K562 (cell line): Measurements from ENCODE around the gene PRC1. TPM values are rescaled to one million over a fixed set of nuclear protein-coding genes. Genes with fewer than 3 reads are reported as not detected.

Experiments used
- ATAC-seq: fragments of 200-7000 bp; cut with Tn5 transposase; 3 replicates; pipeline ENCODE4 v1.9.1; 2020; ENCODE audit warnings: moderate library complexity
- BruUV-seq: library from RNA; stranded (reverse); fragments of 400-500 nt; replicated peaks from 2 replicates; lab custom pipeline; 2021; lab: Mats Ljungman, UMichigan
- CTCF ChIA-PET: fragments of 300-600 bp; formaldehyde crosslinking; extraction: SDS; loops from one replicate; lab custom pipeline; 2021; ENCODE audit warnings: low intra/inter-chr PET ratio; lab: Yijun Ruan, JAX
- POLR2A ChIA-PET: fragments of 300-600, 350-650 bp; sonication (Branson Sonifier 250); formaldehyde crosslinking; extraction: SDS; loops from one replicate; lab custom pipeline; 2021; ENCODE audit warnings: antibody characterized with exemption, inconsistent platforms; lab: Yijun Ruan, JAX
- DNase-seq, 4 experiments: peaks; one replicate each; pipeline versions ENCODE4 v3.0.0 to v3.0.0-alpha.2; 2011 to 2018; ENCODE audit warnings: low spot score in 3 of 4, mixed read lengths in 3 of 4; ENCODE audit errors: extremely low read depth in 1 of 4
- FAIRE-seq: peaks from 2 replicates; lab custom pipeline; 2011; peaks lifted over from hg19 to GRCh38; lab: Jason Lieb, UNC
- H2AFZ ChIP-seq: 2 replicates; pipeline ENCODE4 v1.6.0; 2011; ENCODE audit warnings: low read depth, low read length, control low read depth, inconsistent platforms
- H3K27ac ChIP-seq: fragments of 200-600 bp; 3 replicates; pipeline ENCODE4 v1.8.0; 2011; ENCODE audit warnings: low read depth, mild to moderate bottlenecking, control low read depth, inconsistent platforms, low read length, moderate library complexity, mixed read lengths; ENCODE audit errors: extremely low read depth
- H3K27me3 ChIP-seq, 2 experiments: fragments of 300-600 bp in 1 of 2; 2 replicates in 1 of 2; 3 replicates in 1 of 2; pipeline versions ENCODE4 v1.6.0 to v1.8.0; 2011; ENCODE audit warnings: inconsistent platforms in 2 of 2, low read length in 2 of 2, mild to moderate bottlenecking in 1 of 2, mixed read lengths in 1 of 2, moderate library complexity in 1 of 2; ENCODE audit not compliant: control insufficient read depth in 2 of 2, insufficient read depth in 2 of 2
- H3K36me3 ChIP-seq: fragments of 300-600 bp; 3 replicates; pipeline ENCODE4 v1.8.0; 2011; ENCODE audit warnings: mild to moderate bottlenecking, low read length, inconsistent platforms; ENCODE audit not compliant: control insufficient read depth, insufficient read depth
- H3K4me1 ChIP-seq, 2 experiments: fragments of 200-600 bp in 1 of 2; replicated peaks in 1 of 2; 2 replicates in 1 of 2; 3 replicates in 1 of 2; pipeline versions ENCODE4 v1.5.1 to v1.8.0; 2011; ENCODE audit warnings: inconsistent platforms in 2 of 2, low read length in 2 of 2, mild to moderate bottlenecking in 1 of 2, mixed read lengths in 1 of 2, moderate library complexity in 1 of 2; ENCODE audit not compliant: control insufficient read depth in 2 of 2, insufficient read depth in 2 of 2
- H3K4me2 ChIP-seq: 2 replicates; pipeline ENCODE4 v1.6.1; 2011; ENCODE audit warnings: low read length, control low read depth, inconsistent platforms, mixed read lengths; ENCODE audit not compliant: insufficient read depth
- H3K4me3 ChIP-seq: fragments of 200-600 bp; sonication (generic), shearing (Covaris generic); 2 replicates; pipeline ENCODE4 v1.5.1; 2016; ENCODE audit warnings: control low read depth, inconsistent platforms
- H3K79me2 ChIP-seq: fragments of 200-600 bp; 3 replicates; pipeline ENCODE4 v1.8.0; 2011; ENCODE audit warnings: low read length, inconsistent platforms; ENCODE audit not compliant: control insufficient read depth, insufficient read depth
- H3K9ac ChIP-seq, 2 experiments: 2 replicates each; pipeline versions ENCODE4 v1.6.0 to v1.6.1; 2011; ENCODE audit warnings: low read depth in 2 of 2, low read length in 2 of 2, control low read depth in 1 of 2, inconsistent platforms in 1 of 2, mild to moderate bottlenecking in 1 of 2, mixed read lengths in 1 of 2; ENCODE audit not compliant: insufficient read depth in 1 of 2
- H3K9me1 ChIP-seq: one replicate; pipeline ENCODE4 v1.6.0; 2011; ENCODE audit warnings: inconsistent platforms, mild to moderate bottlenecking, low read length, moderate library complexity; ENCODE audit not compliant: control insufficient read depth, insufficient read depth
- H3K9me3 ChIP-seq: replicated peaks from 2 replicates; pipeline ENCODE4 v1.5.1; 2011; ENCODE audit warnings: low read depth, low read length, inconsistent platforms; ENCODE audit not compliant: control insufficient read depth, insufficient read depth
- H4K20me1 ChIP-seq: replicated peaks from 2 replicates; pipeline ENCODE4 v1.6.1; 2011; ENCODE audit warnings: low read length, inconsistent platforms, mixed read lengths; ENCODE audit not compliant: control insufficient read depth, insufficient read depth
- CBX5 ChIP-seq: IDR thresholded peaks from 2 replicates; pipeline ENCODE4 v1.6.1; 2014; ENCODE audit warnings: low read depth, borderline replicate concordance
- DMBX1 ChIP-seq: fragments of 250-450 bp; sonication (Bioruptor Pico); IDR thresholded peaks from 2 replicates; pipeline ENCODE4 v1.8.0; 2022; ENCODE audit warnings: inconsistent platforms, mild to moderate bottlenecking, moderate library complexity, borderline replicate concordance
- FOXM1 ChIP-seq, 2 experiments: fragments of 450-650 bp in 1 of 2; sonication (generic) in 1 of 2; formaldehyde crosslinking in 1 of 2; IDR thresholded peaks; 2 replicates each; pipeline versions ENCODE4 v1.6.1 to v1.9.0; 2017 to 2022; ENCODE audit warnings: low read depth in 2 of 2, mild to moderate bottlenecking in 2 of 2, missing genetic modification reagents in 1 of 2, moderate library complexity in 1 of 2
- KAT2B ChIP-seq: IDR thresholded peaks from one replicate; pipeline ENCODE4 v1.6.1; 2012; ENCODE audit warnings: low read depth, mild to moderate bottlenecking, control low read depth, inconsistent platforms, low read length, moderate library complexity
- PHF20 ChIP-seq: fragments of 450-650 bp; IDR thresholded peaks from 2 replicates; pipeline ENCODE4 v1.6.1; 2018; ENCODE audit not compliant: partially characterized antibody
- RBBP5 ChIP-seq: fragments of 200-600 bp; sonication (generic); IDR thresholded peaks from 2 replicates; pipeline ENCODE4 v1.6.1; 2012; ENCODE audit warnings: borderline replicate concordance, mild to moderate bottlenecking, low read length, control low read depth, inconsistent platforms; ENCODE audit not compliant: insufficient read depth, poor library complexity, severe bottlenecking
- RBM34 ChIP-seq: fragments of 200-400 bp; formaldehyde crosslinking; IDR thresholded peaks from 2 replicates; pipeline ENCODE4 v1.6.1; 2018; ENCODE audit warnings: low read length, borderline replicate concordance; ENCODE audit not compliant: insufficient read depth
- THRAP3 ChIP-seq: fragments of 450-650 bp; IDR thresholded peaks from 2 replicates; pipeline ENCODE4 v1.6.1; 2016; ENCODE audit warnings: mild to moderate bottlenecking, inconsistent platforms, borderline replicate concordance
- ZNF165 ChIP-seq: fragments of 250-450 bp; sonication (Bioruptor Pico); IDR thresholded peaks from 2 replicates; pipeline ENCODE4 v1.4.0; 2020; ENCODE audit warnings: borderline replicate concordance
- ZNF217 ChIP-seq: sonication (generic); formaldehyde crosslinking; IDR thresholded peaks from 2 replicates; pipeline ENCODE4 v1.8.0; 2022; ENCODE audit warnings: mild to moderate bottlenecking, missing genetic modification reagents
- WGBS: fragments of 100-300 bp; shearing (Covaris generic); methylation state at CpG from one replicate; pipeline ENCODE4 v1.1.6; 2016; ENCODE audit warnings: low coverage, mixed read lengths; ENCODE audit not compliant: insufficient coverage; ENCODE audit errors: missing lambda C conversion rate; 5-methylcytosine and 5-hydroxymethylcytosine counted together
- in situ Hi-C: fragments of 300-500 bp; cut with MboI; formaldehyde crosslinking; loops from 4 replicates; pipeline ENCODE4 v1.15.0; 2018; ENCODE audit warnings: inconsistent platforms, mixed read lengths
- intact Hi-C: fragments of 100-400 bp; cut with micrococcal nuclease; formaldehyde crosslinking; loops from 2 replicates; pipeline ENCODE4 v1.14.2; 2022
- polyA plus RNA-seq, 8 experiments: library from polyadenylated mRNA; depleted of rRNA in 4 of 8; stranded (reverse) in 5 of 8; unstranded in 3 of 8; fragments of >200 nt; fragmentation: Nextera tagmentation in 2 of 8; fragmentation: Illumina TruSeq in 1 of 8; extraction: Ambion mirVana in 2 of 8; extraction: Trizol in 1 of 8; gene quantifications; 2 replicates each; pipeline versions ENCODE4 v1.2.1 to v1.2.3, GENCODE V29; 2011 to 2014; ENCODE audit warnings: inconsistent platforms in 1 of 8, missing spikeins in 1 of 8
- total RNA-seq, 7 experiments: library from RNA; depleted of rRNA in 6 of 7; stranded (reverse); fragments of >200 nt in 6 of 7; fragmentation: Illumina TruSeq in 2 of 7; extraction: Trizol in 2 of 7; gene quantifications; 2 replicates each; pipeline versions ENCODE4 v1.2.1 to v1.2.3, GENCODE V29; 2011 to 2021; ENCODE audit warnings: low replicate concordance in 1 of 7
- TF ChIP-seq, protein P1 (sequence below): fragments of 250-450 bp; sonication (Bioruptor Pico); IDR thresholded peaks from 2 replicates; pipeline ENCODE4 v1.4.0; 2020
- TF ChIP-seq, protein P2 (sequence below): fragments of 250-450 bp; sonication (Bioruptor Pico); IDR thresholded peaks from 2 replicates; pipeline ENCODE4 v1.4.0; 2020; ENCODE audit warnings: mild to moderate bottlenecking, moderate library complexity, borderline replicate concordance

The PRC1 gene
- total and polyA plus RNA-seq, 9 of the 15 experiments (the other 6 are each of a cell fraction or from before 2014, with no cell fraction given) = 156 to 391 (median 240) TPM

DNA sequence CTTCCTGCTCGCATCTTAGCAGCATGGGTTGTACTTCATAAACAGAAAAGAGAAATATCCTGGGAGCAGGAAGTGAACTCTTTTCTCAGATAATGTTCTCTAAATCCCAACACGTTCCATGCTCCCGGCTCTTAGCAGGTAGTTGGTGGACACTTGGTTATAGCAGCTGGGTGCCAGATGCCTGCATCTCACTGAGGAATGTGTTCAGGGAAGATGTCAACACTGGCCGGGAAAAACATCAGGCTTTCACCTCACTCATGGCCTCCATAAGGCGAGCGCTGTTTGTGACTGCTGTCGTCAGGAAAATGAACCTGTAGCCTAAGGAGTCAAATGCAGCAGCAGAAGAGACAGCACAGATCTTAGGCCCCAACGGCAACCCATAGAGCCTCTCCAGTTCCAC lies 4.4 kb upstream of the PRC1 start:
- Histone ChIP-seq H3K9ac (no peak overlapping the region), H3K4me1 (peaks cover 0 to 6% of the 10 kb centered on the region in 2 experiments; a peak in 2 of 5 replicates), H3K4me3 (no peak overlapping the region), H4K20me1 (no peaks in the 10 kb centered on the region), H2AFZ (no peak overlapping the region), H3K27ac (no peak overlapping the region), H3K36me3 (peaks cover 60% of the 10 kb centered on the region), H3K4me2 (no peak overlapping the region), H3K9me1 (no peaks in the 10 kb centered on the region), H3K79me2 (peaks cover 24% of the 10 kb centered on the region), H3K9me3 (no peaks in the 10 kb centered on the region), H3K27me3 (no peaks in the 10 kb centered on the region)
- DNase-seq (no peak), ATAC-seq (no peak), FAIRE-seq (no peak)
- intact Hi-C loops (no loop called here), in situ Hi-C loops (no loop called here)
- TF ChIP-seq, protein P1, sequence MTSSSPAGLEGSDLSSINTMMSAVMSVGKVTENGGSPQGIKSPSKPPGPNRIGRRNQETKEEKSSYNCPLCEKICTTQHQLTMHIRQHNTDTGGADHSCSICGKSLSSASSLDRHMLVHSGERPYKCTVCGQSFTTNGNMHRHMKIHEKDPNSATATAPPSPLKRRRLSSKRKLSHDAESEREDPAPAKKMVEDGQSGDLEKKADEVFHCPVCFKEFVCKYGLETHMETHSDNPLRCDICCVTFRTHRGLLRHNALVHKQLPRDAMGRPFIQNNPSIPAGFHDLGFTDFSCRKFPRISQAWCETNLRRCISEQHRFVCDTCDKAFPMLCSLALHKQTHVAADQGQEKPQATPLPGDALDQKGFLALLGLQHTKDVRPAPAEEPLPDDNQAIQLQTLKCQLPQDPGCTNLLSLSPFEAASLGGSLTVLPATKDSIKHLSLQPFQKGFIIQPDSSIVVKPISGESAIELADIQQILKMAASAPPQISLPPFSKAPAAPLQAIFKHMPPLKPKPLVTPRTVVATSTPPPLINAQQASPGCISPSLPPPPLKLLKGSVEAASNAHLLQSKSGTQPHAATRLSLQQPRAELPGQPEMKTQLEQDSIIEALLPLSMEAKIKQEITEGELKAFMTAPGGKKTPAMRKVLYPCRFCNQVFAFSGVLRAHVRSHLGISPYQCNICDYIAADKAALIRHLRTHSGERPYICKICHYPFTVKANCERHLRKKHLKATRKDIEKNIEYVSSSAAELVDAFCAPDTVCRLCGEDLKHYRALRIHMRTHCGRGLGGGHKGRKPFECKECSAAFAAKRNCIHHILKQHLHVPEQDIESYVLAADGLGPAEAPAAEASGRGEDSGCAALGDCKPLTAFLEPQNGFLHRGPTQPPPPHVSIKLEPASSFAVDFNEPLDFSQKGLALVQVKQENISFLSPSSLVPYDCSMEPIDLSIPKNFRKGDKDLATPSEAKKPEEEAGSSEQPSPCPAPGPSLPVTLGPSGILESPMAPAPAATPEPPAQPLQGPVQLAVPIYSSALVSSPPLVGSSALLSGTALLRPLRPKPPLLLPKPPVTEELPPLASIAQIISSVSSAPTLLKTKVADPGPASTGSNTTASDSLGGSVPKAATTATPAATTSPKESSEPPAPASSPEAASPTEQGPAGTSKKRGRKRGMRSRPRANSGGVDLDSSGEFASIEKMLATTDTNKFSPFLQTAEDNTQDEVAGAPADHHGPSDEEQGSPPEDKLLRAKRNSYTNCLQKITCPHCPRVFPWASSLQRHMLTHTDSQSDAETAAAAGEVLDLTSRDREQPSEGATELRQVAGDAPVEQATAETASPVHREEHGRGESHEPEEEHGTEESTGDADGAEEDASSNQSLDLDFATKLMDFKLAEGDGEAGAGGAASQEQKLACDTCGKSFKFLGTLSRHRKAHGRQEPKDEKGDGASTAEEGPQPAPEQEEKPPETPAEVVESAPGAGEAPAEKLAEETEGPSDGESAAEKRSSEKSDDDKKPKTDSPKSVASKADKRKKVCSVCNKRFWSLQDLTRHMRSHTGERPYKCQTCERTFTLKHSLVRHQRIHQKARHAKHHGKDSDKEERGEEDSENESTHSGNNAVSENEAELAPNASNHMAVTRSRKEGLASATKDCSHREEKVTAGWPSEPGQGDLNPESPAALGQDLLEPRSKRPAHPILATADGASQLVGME (CRISPR knock-in tag) = no peak
- TF ChIP-seq KAT2B = no peak
- TF ChIP-seq ZNF217 (CRISPR knock-in tag) = no peak
- no peak for TF ChIP-seq RBBP5
- no peak for TF ChIP-seq RBM34
- TF ChIP-seq, protein P2, sequence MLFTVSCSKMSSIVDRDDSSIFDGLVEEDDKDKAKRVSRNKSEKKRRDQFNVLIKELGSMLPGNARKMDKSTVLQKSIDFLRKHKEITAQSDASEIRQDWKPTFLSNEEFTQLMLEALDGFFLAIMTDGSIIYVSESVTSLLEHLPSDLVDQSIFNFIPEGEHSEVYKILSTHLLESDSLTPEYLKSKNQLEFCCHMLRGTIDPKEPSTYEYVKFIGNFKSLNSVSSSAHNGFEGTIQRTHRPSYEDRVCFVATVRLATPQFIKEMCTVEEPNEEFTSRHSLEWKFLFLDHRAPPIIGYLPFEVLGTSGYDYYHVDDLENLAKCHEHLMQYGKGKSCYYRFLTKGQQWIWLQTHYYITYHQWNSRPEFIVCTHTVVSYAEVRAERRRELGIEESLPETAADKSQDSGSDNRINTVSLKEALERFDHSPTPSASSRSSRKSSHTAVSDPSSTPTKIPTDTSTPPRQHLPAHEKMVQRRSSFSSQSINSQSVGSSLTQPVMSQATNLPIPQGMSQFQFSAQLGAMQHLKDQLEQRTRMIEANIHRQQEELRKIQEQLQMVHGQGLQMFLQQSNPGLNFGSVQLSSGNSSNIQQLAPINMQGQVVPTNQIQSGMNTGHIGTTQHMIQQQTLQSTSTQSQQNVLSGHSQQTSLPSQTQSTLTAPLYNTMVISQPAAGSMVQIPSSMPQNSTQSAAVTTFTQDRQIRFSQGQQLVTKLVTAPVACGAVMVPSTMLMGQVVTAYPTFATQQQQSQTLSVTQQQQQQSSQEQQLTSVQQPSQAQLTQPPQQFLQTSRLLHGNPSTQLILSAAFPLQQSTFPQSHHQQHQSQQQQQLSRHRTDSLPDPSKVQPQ (CRISPR knock-in tag) = no peak
- no peak for TF ChIP-seq DMBX1 (CRISPR knock-in tag)
- TF ChIP-seq THRAP3 = no peak
- no peak for TF ChIP-seq FOXM1 (IDR thresholded peaks at IDR 0.05; ENCODE audit: low read depth)
- TF ChIP-seq FOXM1 (CRISPR knock-in tag; IDR thresholded peaks at IDR 0.05; ENCODE audit: low read depth) = no peak
- TF ChIP-seq PHF20 = no peak
- TF ChIP-seq CBX5 = no peak
- TF ChIP-seq ZNF165 (CRISPR knock-in tag) = no peak
- 94% methylated on average over 8 of the region's 8 CpGs for WGBS
- BruUV-seq = no TSS peak
- ChIA-PET POLR2A (no interaction called here), CTCF (no interaction called here)
